Measurements from ENCODE around the gene TMEM158. TPM values are rescaled to one million over a fixed set of nuclear protein-coding genes. Genes with fewer than 3 reads are reported as not detected.

Gene TMEM158
- total and polyA plus RNA-seq, 2 of the 8 experiments (the other 6 are each of a cell fraction or from before 2014, with no cell fraction given), result 6.8 to 30.3 TPM

GRCh38 chr3:45267097-45267496 lies 41.0 kb upstream of the TMEM158 start:
- no peak overlapping the region for H3K14ac ChIP-seq (ENCODE audit: insufficient read length)
- no peak overlapping the region for H4K91ac ChIP-seq (replicated peaks; ENCODE audit: insufficient read length, low read length)
- H3K18ac ChIP-seq (ENCODE audit: extremely low read depth, low read length), result no peak overlapping the region
- H4K5ac ChIP-seq (ENCODE audit: insufficient read length, low read depth, low read length), result no peak overlapping the region
- H3K23me2 ChIP-seq (ENCODE audit: low read depth, low read length), result no peaks in the 10 kb centered on the region
- no peak overlapping the region for H3K56ac ChIP-seq (replicated peaks; ENCODE audit: insufficient read length, low read depth, low read length)
- no peak overlapping the region for H2BK5ac ChIP-seq (ENCODE audit: low read depth, low read length)
- no peak overlapping the region for H2BK12ac ChIP-seq (ENCODE audit: low read depth, low read length)
- ChIA-PET CTCF (ENCODE audit: partially characterized antibody) (interaction anchor here (0.9 kb wide), 1 partner anchor 183 kb away, joined by 3 read pairs; no protein-coding TSS in a partner anchor), POLR2A (ENCODE audit: partially characterized antibody) (no interaction called here)
- no peaks in the 10 kb centered on the region for H3K36me3 ChIP-seq (ENCODE audit: control insufficient read depth in 2 of 4, insufficient read depth in 4 of 4, low read length in 3 of 4)
- H4K20me1 ChIP-seq (replicated peaks in 1 of 2; ENCODE audit: control insufficient read depth in 1 of 2, insufficient read depth in 2 of 2, low read length in 2 of 2), result no peaks in the 10 kb centered on the region
- H3K27ac ChIP-seq (ENCODE audit: low read depth, low read length), result no peak overlapping the region
- DNase-seq (ENCODE audit: low read depth in 1 of 2, low spot score in 2 of 2) (no peak), FAIRE-seq (no peak)
- no peaks in the 10 kb centered on the region for H3K79me2 ChIP-seq (ENCODE audit: control insufficient read depth in 1 of 2, insufficient read depth in 2 of 2, low read length in 2 of 2)
- H3K4ac ChIP-seq (replicated peaks; ENCODE audit: insufficient read length, low read depth, low read length), result no peak overlapping the region
- H2BK120ac ChIP-seq (replicated peaks; ENCODE audit: low read depth, low read length), result no peak overlapping the region
- H2AK5ac ChIP-seq (ENCODE audit: low read depth, low read length), result no peak overlapping the region
- no peak overlapping the region for H2BK20ac ChIP-seq (ENCODE audit: low read length)
- no peak overlapping the region for H2AFZ ChIP-seq (ENCODE audit: low read length)
- WGBS, 2 experiments (ENCODE audit: extremely low coverage in 1 of 2, insufficient coverage in 1 of 2, insufficient read length in 1 of 2, insufficient replicate concordance in 2 of 2, low coverage in 1 of 2, low lambda C conversion rate in 2 of 2, missing lambda C conversion rate in 1 of 2), result 75% methylated on average over 2 of the region's 2 CpGs; no CpG with 5 or more reads in 1 of the 2 experiments
- no peak overlapping the region for H2BK15ac ChIP-seq (ENCODE audit: low read length)
- no peaks in the 10 kb centered on the region for H3K79me1 ChIP-seq (ENCODE audit: low read depth, low read length)
- H3K4me3 ChIP-seq (ENCODE audit: extremely low read depth in 1 of 4, insufficient read depth in 2 of 4, low read depth in 3 of 4, low read length in 4 of 4), result no peak overlapping the region
- no peak overlapping the region for H3K9ac ChIP-seq (replicated peaks in 1 of 4; ENCODE audit: extremely low read depth in 1 of 4, low read depth in 3 of 4, low read length in 3 of 4)
- no peaks in the 10 kb centered on the region for H3K27me3 ChIP-seq (replicated peaks in 1 of 4; ENCODE audit: control insufficient read depth in 3 of 4, extremely low read depth in 1 of 4, insufficient read depth in 3 of 4, low read length in 3 of 4)
- H3K23ac ChIP-seq (ENCODE audit: insufficient read length), result no peak overlapping the region
- H3K4me2 ChIP-seq (ENCODE audit: insufficient read depth in 1 of 2, low read depth in 2 of 2, low read length in 2 of 2), result no peak overlapping the region
- H3K9me3 ChIP-seq (ENCODE audit: insufficient read depth in 2 of 2, low read depth in 1 of 2, low read length in 1 of 2), result no peaks in the 10 kb centered on the region
- H4K8ac ChIP-seq (ENCODE audit: extremely low read depth, insufficient read depth, low read length), result no peak overlapping the region
- peaks cover 0 to 2% (median under 1%) of the 10 kb centered on the region in 4 experiments; a peak in 1 of 7 replicates for H3K4me1 ChIP-seq (replicated peaks in 1 of 4; ENCODE audit: control insufficient read depth in 3 of 4, insufficient read depth in 4 of 4, low read length in 3 of 4)
- TF ChIP-seq HDAC6 (IDR thresholded peaks at IDR 0.05; ENCODE audit: low read depth, low read length), result no peak
- TF ChIP-seq KDM1A (IDR thresholded peaks at IDR 0.05; ENCODE audit: borderline replicate concordance, low read length), result no peak
- TF ChIP-seq RBBP5 (IDR thresholded peaks at IDR 0.05; ENCODE audit: borderline replicate concordance, low read depth, low read length), result no peak
- TF ChIP-seq SIX5 (IDR thresholded peaks at IDR 0.05; ENCODE audit: low read depth, low read length), result no peak
- no peak for TF ChIP-seq SP1 (IDR thresholded peaks at IDR 0.05; ENCODE audit: low read depth, low read length)
- no peak for TF ChIP-seq CREB1 (IDR thresholded peaks at IDR 0.05)

Measured in H1 (cell line).